Natural killer cell (primary cell): Measurements from ENCODE around the gene FGG. TPM values are rescaled to one million over a fixed set of nuclear protein-coding genes. Genes with fewer than 3 reads are reported as not detected.

ENCODE experiments used
- ATAC-seq, 3 donors: fragments of 150-1000 bp in 2 of 3; fragments of 200-7000 bp in 1 of 3; cut with Tn5 transposase; 1 replicate in 1 of 3; 2 replicates in 2 of 3; pipeline ENCODE4 v1.10.0; 2021; ENCODE audit warnings: mild to moderate bottlenecking in 2 of 3, moderate library complexity in 2 of 3
- DNase-seq, 2 donors: peaks; one replicate each; pipeline versions ENCODE4 v3.0.0 to v3.0.0-alpha.2; 2013 to 2021; ENCODE audit warnings: mixed read lengths in 1 of 2
- H3K27ac ChIP-seq: one replicate; pipeline ENCODE4 v1.5.1; 2013; ENCODE audit warnings: mild to moderate bottlenecking, low read length
- H3K27me3 ChIP-seq: one replicate; pipeline ENCODE4 v1.6.1; 2013; ENCODE audit warnings: low read length; ENCODE audit not compliant: control insufficient read depth, insufficient read depth
- H3K36me3 ChIP-seq: one replicate; pipeline ENCODE4 v1.6.1; 2013; ENCODE audit warnings: low read length; ENCODE audit not compliant: control insufficient read depth, insufficient read depth
- H3K4me1 ChIP-seq: one replicate; pipeline ENCODE4 v1.6.1; 2013; ENCODE audit warnings: low read length; ENCODE audit not compliant: control insufficient read depth, insufficient read depth
- H3K4me3 ChIP-seq: one replicate; pipeline ENCODE4 v1.5.1; 2013; ENCODE audit warnings: low read length
- H3K9me3 ChIP-seq: one replicate; pipeline ENCODE4 v1.6.1; 2013; ENCODE audit warnings: low read length; ENCODE audit not compliant: control insufficient read depth, insufficient read depth
- H3K27ac Mint-ChIP-seq, 2 donors: one replicate each; pipeline ENCODE4 v1.8.0; 2022; ENCODE audit warnings: mild to moderate bottlenecking in 2 of 2, mixed read lengths in 2 of 2, moderate library complexity in 1 of 2
- H3K27me3 Mint-ChIP-seq, 2 donors: one replicate each; pipeline ENCODE4 v1.8.0; 2022; ENCODE audit warnings: low read depth in 2 of 2, mixed read lengths in 2 of 2
- H3K36me3 Mint-ChIP-seq: one replicate; pipeline ENCODE4 v1.8.0; 2022; ENCODE audit warnings: mixed read lengths
- H3K4me1 Mint-ChIP-seq, 2 donors: one replicate each; pipeline ENCODE4 v1.8.0; 2022; ENCODE audit warnings: mixed read lengths in 2 of 2
- H3K4me3 Mint-ChIP-seq: one replicate; pipeline ENCODE4 v1.8.0; 2022; ENCODE audit warnings: mild to moderate bottlenecking, moderate library complexity, mixed read lengths
- H3K9me3 Mint-ChIP-seq, 2 donors: one replicate each; pipeline ENCODE4 v1.8.0; 2022; ENCODE audit warnings: mixed read lengths in 2 of 2
- WGBS: methylation state at CpG from one replicate; pipeline ENCODE4 v1.1.7; 2013; ENCODE audit warnings: missing lambda C conversion rate; ENCODE audit not compliant: insufficient coverage; 5-methylcytosine and 5-hydroxymethylcytosine counted together
- intact Hi-C: fragments of 100-400 bp; cut with micrococcal nuclease; formaldehyde crosslinking; loops from one replicate; pipeline ENCODE4 v1.14.2; 2022
- total RNA-seq, 4 donors: library from RNA; stranded (reverse); fragments of 120-200 nt in 1 of 4; gene quantifications; one replicate each; pipeline versions ENCODE4 v1.2.3 to v1.2.4, GENCODE V29; 2013 to 2022
- TF ChIP-seq, protein P1 (sequence below): fragments of 200-600 bp; IDR thresholded peaks from one replicate; pipeline ENCODE4 v1.8.0; 2022; ENCODE audit warnings: antibody characterized with exemption

FGG gene
- total RNA-seq, 3 donors from 2014 or later (not counting 1 experiment from before 2014, with no cell fraction given), result not detected

DNA sequence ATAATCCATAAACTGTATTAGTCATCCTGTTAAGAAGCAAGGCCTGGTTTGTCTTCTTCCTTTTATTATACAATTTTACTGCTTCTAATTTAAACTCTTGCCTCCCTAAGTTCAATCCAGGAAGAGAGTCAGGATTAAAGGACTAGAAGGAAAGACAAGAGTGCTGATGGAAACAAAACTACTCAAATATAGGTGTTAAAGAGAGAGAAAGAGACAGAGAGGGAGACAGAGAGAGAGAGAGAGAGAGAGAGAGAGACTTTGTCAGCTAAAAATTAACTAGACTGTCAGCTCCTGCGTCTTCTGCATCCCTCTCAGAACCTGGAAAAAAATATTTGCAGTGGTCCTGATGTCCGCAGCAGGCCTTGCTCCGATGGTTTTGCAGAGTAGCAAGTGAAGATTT lies 13.5 kb upstream of the FGG start:
- 93% methylated on average over 3 of the region's 3 CpGs for WGBS
- no peak overlapping the region for H3K4me3 ChIP-seq
- H3K27me3 ChIP-seq, result peaks cover 7% of the 10 kb centered on the region
- Mint-ChIP-seq H3K9me3 (no peaks in the 10 kb centered on the region), H3K4me3 (no peak overlapping the region), H3K4me1 (no peaks in the 10 kb centered on the region), H3K27ac (no peak overlapping the region), H3K36me3 (no peaks in the 10 kb centered on the region), H3K27me3 (peaks cover 10 to 16% of the 10 kb centered on the region in 2 donors)
- DNase-seq, result no peak
- intact Hi-C loops, result no loop called here
- no peak overlapping the region for H3K27ac ChIP-seq
- TF ChIP-seq, protein P1, sequence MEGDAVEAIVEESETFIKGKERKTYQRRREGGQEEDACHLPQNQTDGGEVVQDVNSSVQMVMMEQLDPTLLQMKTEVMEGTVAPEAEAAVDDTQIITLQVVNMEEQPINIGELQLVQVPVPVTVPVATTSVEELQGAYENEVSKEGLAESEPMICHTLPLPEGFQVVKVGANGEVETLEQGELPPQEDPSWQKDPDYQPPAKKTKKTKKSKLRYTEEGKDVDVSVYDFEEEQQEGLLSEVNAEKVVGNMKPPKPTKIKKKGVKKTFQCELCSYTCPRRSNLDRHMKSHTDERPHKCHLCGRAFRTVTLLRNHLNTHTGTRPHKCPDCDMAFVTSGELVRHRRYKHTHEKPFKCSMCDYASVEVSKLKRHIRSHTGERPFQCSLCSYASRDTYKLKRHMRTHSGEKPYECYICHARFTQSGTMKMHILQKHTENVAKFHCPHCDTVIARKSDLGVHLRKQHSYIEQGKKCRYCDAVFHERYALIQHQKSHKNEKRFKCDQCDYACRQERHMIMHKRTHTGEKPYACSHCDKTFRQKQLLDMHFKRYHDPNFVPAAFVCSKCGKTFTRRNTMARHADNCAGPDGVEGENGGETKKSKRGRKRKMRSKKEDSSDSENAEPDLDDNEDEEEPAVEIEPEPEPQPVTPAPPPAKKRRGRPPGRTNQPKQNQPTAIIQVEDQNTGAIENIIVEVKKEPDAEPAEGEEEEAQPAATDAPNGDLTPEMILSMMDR, result no peak
- no peaks in the 10 kb centered on the region for H3K9me3 ChIP-seq
- no peak for ATAC-seq
- peaks cover 5% of the 10 kb centered on the region for H3K4me1 ChIP-seq
- no peaks in the 10 kb centered on the region for H3K36me3 ChIP-seq

DNA sequence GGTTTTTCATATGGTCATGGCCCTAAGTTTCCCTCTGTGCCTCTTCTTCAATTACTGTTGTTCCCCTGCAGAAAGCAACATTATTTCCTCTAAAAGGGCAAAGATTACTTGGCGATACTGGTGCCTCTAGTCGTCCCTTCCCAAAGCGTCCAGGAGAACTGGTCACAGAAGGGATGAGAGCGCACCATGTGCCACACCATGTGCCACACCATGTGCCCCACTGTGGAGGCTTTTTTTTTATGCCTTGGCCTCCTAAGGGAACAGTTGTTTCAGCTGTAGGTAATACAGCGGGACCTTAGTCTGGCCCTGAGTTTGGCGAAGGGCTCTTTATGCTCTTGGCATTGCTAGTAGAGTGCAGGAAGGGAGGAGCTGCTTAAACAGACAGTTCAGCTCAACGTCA lies 11.5 kb upstream of the FGG start:
- Histone ChIP-seq H3K36me3 (no peaks in the 10 kb centered on the region), H3K27ac (no peak overlapping the region), H3K4me1 (peaks cover 5% of the 10 kb centered on the region), H3K4me3 (no peak overlapping the region), H3K27me3 (peaks cover 4% of the 10 kb centered on the region), H3K9me3 (no peaks in the 10 kb centered on the region)
- no peaks in the 10 kb centered on the region for H3K4me1 Mint-ChIP-seq
- H3K36me3 Mint-ChIP-seq, result no peaks in the 10 kb centered on the region
- ATAC-seq (no peak), DNase-seq (no peak)
- 92% methylated on average over 7 of the region's 7 CpGs for WGBS
- H3K27me3 Mint-ChIP-seq, result peaks cover 10 to 13% of the 10 kb centered on the region in 2 donors
- TF ChIP-seq, protein P1, result no peak
- no peak overlapping the region for H3K4me3 Mint-ChIP-seq
- intact Hi-C loops, result no loop called here
- no peaks in the 10 kb centered on the region for H3K9me3 Mint-ChIP-seq
- H3K27ac Mint-ChIP-seq, result no peak overlapping the region

DNA sequence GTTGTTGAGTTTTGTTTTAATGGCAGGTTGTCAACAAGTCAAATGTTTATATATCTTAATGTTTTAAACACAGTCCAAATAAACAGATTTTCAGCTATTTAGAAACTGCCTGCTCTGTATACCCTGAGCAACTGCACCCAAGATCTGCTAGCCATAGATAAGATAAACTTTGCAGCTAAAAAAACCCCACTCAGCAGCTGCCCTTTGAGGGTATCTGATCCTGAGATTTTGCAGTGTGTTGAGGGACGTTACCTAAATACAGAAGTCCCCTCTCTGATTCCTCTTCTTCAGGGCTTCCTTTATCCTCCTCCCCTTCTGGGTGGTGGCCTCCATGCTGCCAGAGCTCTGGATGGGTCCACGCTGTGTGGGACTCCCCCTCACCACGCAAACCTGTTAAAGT lies 11.0 kb upstream of the FGG start:
- Mint-ChIP-seq H3K36me3 (no peaks in the 10 kb centered on the region), H3K9me3 (no peaks in the 10 kb centered on the region), H3K27ac (no peak overlapping the region), H3K27me3 (peaks cover 10 to 13% of the 10 kb centered on the region in 2 donors), H3K4me3 (no peak overlapping the region), H3K4me1 (no peaks in the 10 kb centered on the region)
- TF ChIP-seq, protein P1, result no peak
- intact Hi-C loops, result no loop called here
- H3K4me1 ChIP-seq, result peaks cover 5% of the 10 kb centered on the region
- no peak for DNase-seq
- no peak overlapping the region for H3K27ac ChIP-seq
- no peaks in the 10 kb centered on the region for H3K36me3 ChIP-seq
- peaks cover 3% of the 10 kb centered on the region for H3K27me3 ChIP-seq
- no peak overlapping the region for H3K4me3 ChIP-seq
- no peaks in the 10 kb centered on the region for H3K9me3 ChIP-seq
- ATAC-seq, result no peak
- 71% methylated on average over 3 of the region's 3 CpGs for WGBS

DNA sequence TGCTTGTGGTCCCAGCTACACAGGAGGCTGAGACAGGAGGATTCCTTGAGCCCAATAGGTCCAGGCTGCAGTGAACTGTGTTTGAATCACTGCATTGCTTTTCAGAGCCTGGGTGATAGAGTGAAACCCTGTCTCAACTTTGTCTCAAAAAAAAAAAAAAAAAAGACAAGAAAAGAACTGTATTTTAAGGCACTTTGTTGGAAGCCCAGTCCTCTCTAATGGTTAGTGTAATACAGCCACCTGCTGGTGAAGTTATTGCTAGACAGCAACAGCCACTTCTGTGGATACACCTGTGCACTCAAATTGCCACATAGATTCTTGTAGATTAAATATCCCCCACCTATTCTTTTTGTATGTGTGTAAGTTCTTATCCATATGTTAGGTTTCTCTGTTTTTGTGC lies 10.1 kb upstream of the FGG start:
- H3K4me3 Mint-ChIP-seq, result no peak overlapping the region
- Histone ChIP-seq H3K27me3 (peaks cover 3% of the 10 kb centered on the region), H3K9me3 (no peaks in the 10 kb centered on the region), H3K4me1 (peaks cover 5% of the 10 kb centered on the region), H3K36me3 (no peaks in the 10 kb centered on the region), H3K4me3 (no peak overlapping the region), H3K27ac (no peak overlapping the region)
- intact Hi-C loops, result loop anchor here (1.0 kb wide), 1 partner anchor 70 kb away; no protein-coding TSS in a partner anchor
- H3K27ac Mint-ChIP-seq, result no peak overlapping the region
- H3K9me3 Mint-ChIP-seq, result no peaks in the 10 kb centered on the region
- TF ChIP-seq, protein P1, result peak; percentile 17
- H3K4me1 Mint-ChIP-seq, result no peaks in the 10 kb centered on the region
- DNase-seq, result peak in 1 of 2 donors; percentile 58
- ATAC-seq, result peak in 2 of 3 donors; percentile 31 to 52
- peaks cover 10 to 13% of the 10 kb centered on the region in 2 donors for H3K27me3 Mint-ChIP-seq
- no peaks in the 10 kb centered on the region for H3K36me3 Mint-ChIP-seq
